ENCODE results near the gene SLC18A2. TPM values are rescaled to one million over a fixed set of nuclear protein-coding genes. Genes with fewer than 3 reads are reported as not detected.
"Not testable (repeated sequence)": the region's sequence is repeated elsewhere in the genome, so short reads cannot be mapped to it uniquely, and the experiment has no call there.

Gene SLC18A2
- 0.29 TPM for polyA plus RNA-seq (ENCODE audit: insufficient read length)

GRCh38 chr10:117240621-117241529 is at the start of gene SLC18A2:
TSS of gene SLC18A2 (plus strand) at chr10:117241114. CDS start at chr10:117241694, 580 bp downstream.
- no peak for DNase-seq (ENCODE audit: low read depth)

DNA sequence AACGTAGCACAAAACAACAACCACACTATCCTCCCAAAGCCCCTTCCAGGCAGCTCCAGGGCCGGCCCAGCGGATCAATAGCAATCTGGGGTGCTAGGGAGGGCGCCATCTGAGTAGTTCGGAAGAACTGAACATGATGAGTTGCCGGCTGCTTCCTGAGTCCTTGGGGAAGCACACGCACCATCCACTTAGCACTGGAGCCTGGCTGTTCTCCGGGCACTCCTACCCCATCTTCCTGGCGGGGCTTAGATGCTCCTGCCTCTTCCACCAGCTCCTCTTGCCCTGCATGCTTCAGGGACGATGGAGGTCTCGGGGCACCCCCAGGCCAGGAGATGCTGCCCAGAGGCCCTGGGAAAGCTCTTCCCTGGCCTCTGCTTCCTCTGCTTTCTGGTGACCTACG is 43.7 kb upstream of the SLC18A2 start, which contains the start of gene KCNK18:
KCNK18 (plus strand) TSS at position 301 of the 400 bp plus-strand sequence; CDS start at position 301, 0 bp downstream.
- no peak for DNase-seq (ENCODE audit: low read depth)

GRCh38 chr10:117198088-117198487 is 42.8 kb upstream of the SLC18A2 start:
- no peak for DNase-seq (ENCODE audit: low read depth)

DNA sequence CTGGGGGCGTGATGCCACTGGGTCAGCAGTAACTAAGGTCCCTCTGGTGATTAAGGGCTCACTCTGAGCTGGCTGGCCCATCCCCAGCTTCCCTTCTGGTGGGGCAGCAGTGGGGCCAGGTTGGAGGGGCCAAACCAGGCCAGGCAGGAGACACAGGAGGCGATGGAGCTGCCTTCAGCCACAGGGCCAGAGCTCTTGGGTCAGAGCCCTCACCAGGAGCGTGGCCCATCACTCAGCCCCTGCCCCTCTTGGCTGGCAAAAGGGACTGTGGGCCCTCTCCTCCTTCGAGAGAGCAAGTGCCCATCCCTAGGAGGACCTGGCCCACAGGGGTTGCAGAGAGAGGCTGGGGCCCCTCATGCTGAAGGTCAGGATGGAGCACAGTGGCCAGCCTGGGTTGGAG is 39.1 kb upstream of the SLC18A2 start:
- DNase-seq (ENCODE audit: low read depth) = no peak

- no peak for DNase-seq (ENCODE audit: low read depth)
Measured at GRCh38 chr10:117204316-117204715, 36.6 kb upstream of the SLC18A2 start.

DNA sequence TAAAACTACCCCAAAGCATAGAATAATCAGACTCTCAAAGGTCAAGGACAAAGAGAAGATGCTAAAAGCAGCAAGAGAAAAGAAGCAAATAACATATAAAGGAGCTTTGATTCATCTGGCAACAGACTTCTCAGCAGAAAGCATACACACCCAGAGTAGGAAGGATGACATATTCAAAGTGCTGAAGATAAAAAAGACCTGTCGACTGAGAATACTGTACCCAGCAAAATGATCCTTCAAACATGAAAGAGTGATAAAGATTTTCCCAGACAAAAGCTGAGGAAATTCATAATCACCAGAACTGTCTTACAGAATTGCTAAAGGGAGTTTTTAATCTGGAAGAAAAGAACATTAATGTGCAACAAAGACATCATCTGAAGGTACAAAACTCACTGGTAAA is 28.7 kb upstream of the SLC18A2 start:
- DNase-seq (ENCODE audit: low read depth) = no peak

DNA sequence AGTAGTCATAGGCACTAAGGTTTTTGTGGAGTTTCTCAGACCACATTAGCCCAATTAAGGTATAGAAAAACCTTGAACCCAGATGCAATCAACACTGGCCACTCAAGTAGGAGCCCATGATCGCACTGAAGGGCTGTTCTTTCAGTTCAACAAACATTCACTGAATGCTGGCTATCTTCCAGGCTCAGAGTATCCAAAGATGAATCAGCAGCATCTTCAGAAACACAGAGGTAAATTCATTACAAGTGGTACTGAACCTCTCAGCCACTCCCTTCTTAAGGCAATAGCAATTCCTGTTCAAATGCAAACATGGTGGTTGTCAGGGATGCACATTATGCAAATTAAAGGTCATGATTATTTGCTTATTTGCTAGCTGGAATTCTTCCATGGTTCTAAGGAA is 26.5 kb upstream of the SLC18A2 start:
- no peak for DNase-seq (ENCODE audit: low read depth)

GRCh38 chr10:117215079-117215478 is 25.8 kb upstream of the SLC18A2 start:
- DNase-seq (ENCODE audit: low read depth) = no peak

- DNase-seq (ENCODE audit: low read depth) = no peak
Measured at GRCh38 chr10:117216028-117216427, 24.9 kb upstream of the SLC18A2 start.

DNA sequence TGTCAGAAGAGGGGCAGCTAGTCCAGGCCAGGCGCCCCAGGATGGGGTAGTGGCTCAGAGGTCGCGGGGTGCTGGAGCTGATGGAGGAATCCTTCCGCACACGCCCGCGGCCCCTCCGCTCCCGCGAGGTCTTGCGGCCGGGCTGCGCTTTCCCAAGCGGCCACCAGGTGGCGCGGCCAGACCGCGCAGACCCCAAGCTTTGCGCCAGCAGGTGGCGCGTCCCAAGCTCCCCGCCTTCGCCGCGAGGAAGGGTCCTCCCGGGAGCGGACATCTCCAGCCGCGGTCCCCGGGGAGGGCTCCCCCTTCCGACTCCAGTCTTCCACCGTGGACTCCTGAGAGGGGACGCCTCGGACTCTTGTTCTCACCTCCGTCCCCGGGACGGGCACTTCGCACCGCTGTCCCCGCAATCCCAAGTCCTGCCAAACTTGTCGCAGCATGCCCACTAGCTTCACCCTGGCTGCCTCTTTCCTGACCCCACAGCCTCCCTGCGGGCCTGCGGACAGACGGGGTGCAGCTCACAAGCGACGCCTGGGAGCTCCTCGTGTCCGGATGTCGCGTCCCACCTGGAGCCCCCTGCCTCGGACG is 24.2 kb upstream of the SLC18A2 start:
- peak; percentile 38 for DNase-seq (ENCODE audit: low read depth)

DNA sequence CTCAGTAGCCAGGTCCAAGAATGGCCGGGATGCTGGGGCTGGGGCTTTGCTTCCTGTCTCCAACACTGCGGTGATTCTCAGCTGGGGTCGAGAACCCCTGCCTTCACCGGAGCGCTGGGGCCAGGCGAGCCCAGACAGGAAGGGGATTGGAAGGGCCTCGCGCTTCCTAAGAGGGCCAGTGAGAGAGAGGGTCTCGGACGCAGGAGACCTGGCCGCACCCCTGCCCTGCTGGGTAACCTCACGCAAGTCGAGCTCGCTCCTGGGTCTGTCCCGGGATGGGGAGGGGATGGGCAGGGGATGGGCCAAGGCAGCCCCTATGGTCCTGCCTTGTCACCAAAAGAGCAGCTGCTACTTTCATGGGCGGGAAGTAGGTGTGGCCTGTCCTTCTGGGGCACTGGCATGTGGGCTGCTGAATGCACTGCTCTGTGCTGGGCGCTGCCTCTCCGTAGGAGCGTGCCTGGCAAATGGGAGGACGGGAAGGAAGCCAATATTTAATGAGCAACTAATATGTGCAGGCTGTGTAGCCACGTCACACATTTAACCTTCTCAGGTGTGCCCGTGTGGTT is 23.6 kb upstream of the SLC18A2 start:
- DNase-seq (ENCODE audit: low read depth) = no peak

DNA sequence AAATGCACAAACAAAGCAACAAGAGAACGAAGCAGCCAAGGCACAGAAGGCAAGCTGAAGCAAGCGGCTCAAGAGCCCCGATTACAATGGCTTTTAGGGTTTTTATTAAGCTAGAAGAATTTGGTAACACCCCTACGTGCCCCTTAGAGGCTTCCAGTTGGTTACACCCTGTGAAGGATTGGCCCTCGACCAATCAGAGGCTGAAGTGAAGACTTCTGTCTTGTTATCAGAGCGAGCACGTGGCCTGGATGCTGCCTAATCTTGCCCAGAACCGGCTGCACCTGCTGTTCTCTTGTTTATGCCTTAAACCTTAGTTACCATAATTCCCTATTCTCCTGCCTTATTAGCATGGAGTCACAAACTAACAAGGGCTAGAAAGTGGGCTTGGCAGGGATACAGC is 22.3 kb upstream of the SLC18A2 start:
- DNase-seq (ENCODE audit: low read depth) = no peak

GRCh38 chr10:117221156-117221711 is 19.7 kb upstream of the SLC18A2 start:
- no peak for DNase-seq (ENCODE audit: low read depth)

DNA sequence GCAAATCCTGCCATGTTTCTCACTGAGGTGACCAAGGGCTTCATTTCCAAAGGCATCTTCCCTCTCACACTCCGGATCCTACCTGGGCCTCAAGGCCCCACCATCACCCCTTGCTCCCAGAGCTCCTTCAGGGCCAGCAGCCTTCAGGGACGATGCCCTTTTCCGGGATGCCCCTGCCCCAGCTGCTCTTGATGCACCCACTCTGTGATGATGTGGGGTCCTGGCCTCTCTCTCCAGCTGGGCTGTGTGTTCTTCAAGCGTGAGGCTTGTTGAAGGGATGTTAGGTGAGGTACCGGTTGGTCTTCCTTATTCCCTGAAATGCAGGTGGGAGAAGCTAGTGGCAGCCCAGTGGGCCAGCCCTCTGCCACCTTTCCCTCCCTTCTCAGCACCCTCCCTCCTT is 18.4 kb upstream of the SLC18A2 start:
- no peak for DNase-seq (ENCODE audit: low read depth)

DNA sequence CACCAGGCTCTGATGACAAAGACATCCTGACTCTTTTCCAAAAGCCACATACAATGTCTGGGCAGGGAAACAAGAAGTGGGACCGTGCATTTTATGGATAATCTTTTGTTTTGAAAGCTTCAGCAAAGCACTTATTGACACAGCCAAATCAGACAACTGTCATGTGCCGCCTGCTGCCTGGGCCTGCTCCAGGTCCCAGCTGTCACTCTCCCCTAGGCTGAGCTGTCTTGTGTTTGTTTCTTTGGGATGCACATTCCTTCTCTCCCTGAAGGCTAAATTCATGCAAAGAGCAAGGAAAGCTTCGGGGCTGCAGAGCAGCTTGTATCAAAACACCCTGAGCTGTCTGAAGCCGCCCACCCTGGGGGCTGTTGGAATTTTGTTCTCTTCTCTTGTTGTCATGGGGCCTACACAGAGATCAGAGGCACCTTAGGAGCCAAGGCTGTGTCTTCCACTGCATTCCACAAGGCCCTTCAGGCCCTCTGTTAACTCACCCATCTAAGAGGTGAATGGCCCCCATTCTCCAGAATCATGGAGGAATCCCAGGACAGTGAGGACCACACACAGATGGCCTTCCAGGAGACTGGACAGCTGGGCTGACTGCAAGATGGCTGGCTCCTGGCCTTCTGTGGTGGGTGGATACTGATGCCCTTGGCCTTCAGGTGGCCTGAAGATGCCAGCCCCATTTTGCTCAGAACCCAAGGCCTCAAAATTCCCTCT is 17.8 kb upstream of the SLC18A2 start:
- DNase-seq (ENCODE audit: low read depth) = no peak

DNA sequence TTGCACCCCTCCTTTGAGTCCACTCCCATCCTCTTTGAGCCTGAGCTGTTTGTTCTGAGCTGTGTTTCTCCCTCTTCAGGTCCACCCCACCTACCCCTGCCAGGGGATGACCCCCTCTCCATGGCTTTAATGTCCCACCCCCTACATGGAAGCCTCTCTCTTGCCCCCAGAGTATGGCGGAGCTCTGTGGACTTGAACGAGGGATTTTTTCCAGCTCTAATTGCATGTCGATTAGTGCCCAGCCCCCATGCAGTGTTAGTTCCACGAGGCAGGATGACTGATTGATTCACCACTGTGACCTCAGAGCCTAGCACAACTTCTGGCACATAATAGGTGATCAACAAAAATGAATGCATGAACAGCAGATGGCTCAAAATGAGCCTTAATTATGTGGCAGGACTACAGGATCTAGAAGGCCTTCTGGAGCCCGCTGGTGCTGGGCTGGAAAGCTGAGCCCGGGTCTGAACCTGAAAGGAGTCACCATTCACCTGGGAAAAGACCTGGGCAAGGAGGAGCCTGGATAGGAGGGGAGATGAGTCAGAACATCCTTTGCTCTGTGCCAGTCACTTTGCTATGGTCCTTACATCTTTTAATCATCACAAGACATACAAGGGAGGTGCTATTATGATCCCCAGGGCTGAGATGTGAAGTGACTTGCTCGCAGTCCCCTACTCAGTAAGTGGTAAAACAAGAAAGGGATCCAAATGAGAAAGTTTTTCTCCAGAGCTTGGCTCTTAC is 17.1 kb upstream of the SLC18A2 start:
- DNase-seq (ENCODE audit: low read depth) = no peak

- no peak for DNase-seq (ENCODE audit: low read depth)
Measured at GRCh38 chr10:117224881-117225280, 16.0 kb upstream of the SLC18A2 start.

- no peak for DNase-seq (ENCODE audit: low read depth)
Measured at GRCh38 chr10:117226813-117227451, 14.0 kb upstream of the SLC18A2 start.

GRCh38 chr10:117228210-117228609 is 12.7 kb upstream of the SLC18A2 start:
- DNase-seq (ENCODE audit: low read depth) = no peak

DNA sequence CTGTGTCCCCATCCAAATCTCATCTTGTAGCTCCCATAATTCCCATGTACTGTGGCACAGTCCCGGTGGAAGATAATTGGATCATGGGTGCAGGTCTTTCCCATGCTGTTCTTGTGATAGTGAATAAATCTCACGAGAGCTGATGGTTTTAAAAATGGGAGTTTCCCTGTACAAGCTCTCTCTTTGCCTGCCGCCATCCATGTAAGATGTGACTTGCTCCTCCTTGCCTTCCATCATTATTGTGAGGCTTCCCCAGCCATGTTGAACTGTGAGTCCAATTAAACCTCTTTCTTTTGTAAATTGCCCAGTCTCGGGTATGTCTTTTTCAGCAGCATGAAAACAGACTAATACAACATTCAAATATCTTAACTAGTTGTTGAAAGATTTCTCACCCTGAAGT is 10.8 kb upstream of the SLC18A2 start:
- DNase-seq (ENCODE audit: low read depth) = not testable (repeated sequence)

Measured in forelimb muscle (tissue), 1 donor.